HL-60/S4 treated with retinoic acid at 250 ng/mL for 4 days and 3 days (cell line): ENCODE results near the gene TEKT5.

Source experiments
- in situ Hi-C: fragments of 300-500 bp; cut with MboI; formaldehyde crosslinking; loops from 2 replicates; pipeline ENCODE4 v1.7.0; 2022; ENCODE audit warnings: low sequenced_read_pairs

TEKT5 gene

DNA sequence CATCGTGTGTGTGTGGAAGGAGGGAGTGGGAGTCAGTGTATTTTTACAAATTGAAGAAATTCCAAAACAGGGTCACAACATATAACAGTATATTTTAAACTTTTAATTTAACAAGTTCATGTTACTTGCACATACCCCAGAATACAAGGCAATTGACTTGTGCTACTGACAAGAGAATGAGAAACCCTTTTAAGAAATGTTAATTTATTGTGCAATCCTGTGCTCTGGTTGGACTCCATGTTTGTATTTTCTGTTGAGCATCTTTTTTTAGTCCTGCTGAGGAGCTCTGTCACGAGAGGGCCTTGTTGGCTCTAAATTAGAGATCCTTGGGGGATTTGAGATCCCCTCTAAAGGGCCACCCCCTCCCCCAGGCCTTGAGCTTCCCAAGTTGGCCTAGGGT, 113.2 kb downstream of the TEKT5 start:
- in situ Hi-C loops = no loop called here

DNA sequence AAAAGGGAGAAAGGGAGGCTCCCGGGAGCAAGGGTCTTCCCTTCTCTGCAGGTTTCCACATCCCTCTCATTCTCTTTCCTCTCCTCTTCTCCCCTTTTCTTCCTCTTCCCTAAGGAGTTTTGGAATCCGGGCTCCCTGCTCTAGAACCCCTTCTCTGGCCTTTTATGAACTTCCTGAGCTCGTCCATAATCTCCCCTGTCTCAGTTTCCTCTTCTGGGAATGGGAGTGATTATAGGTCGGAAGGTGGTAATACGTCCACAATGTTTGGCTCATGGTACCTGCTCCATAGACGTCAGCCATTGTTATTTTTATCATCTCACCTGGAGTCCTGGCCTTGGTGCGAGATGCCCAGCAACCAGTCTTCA, 113.9 kb downstream of the TEKT5 start:
- in situ Hi-C loops = no loop called here

DNA sequence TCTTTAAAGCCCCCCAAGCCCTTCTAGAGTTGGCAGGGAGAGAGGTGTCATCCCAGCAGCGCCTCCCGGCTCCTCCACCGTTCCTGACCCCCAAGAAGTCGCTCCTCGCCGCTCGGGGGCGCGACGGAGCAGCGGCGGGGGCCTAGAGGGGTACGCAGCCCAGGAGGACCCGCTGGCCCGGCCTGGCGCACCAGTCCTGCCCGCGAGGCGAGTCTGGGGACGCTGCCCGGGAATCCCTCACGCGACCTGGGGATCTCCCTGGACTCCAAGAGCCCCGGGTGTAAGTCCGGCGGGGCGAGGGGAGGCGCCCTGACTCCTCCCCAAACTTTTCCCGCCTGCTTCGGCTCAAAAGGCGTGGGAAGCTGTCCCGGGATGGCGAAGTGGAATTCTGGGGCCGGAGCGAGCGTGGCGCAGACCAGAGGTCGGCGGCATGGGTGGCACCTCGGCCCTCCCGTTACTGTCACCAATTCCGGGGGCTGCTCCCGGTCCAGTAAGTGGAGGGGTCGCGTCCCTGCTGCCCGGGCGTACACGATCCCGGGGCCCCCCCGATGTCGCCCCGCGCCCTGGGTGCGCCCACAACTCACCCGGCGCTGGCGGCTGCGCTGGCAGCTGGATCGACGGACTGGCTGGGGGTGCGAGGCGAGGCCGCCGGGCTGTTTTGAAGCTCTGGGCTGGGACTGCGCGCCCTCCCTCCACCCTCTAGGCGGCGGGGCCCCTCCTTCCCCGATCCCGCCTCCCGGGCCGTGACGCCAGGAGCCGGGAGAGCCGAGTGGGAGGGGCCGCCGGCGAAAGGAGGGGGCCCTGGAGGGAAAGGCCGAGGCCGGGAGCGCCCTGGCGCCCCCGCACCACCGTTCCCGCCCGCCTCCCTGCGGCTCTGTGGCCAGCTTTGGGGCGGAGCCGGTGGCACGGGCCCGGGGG, 114.5 kb downstream of the TEKT5 start, which contains the start of gene EMP2:
Gene EMP2 (minus strand): TSS at position 634 of the 918 bp plus-strand sequence. CDS start 32,981 bp downstream, outside the sequence.
- in situ Hi-C loops = no loop called here

DNA sequence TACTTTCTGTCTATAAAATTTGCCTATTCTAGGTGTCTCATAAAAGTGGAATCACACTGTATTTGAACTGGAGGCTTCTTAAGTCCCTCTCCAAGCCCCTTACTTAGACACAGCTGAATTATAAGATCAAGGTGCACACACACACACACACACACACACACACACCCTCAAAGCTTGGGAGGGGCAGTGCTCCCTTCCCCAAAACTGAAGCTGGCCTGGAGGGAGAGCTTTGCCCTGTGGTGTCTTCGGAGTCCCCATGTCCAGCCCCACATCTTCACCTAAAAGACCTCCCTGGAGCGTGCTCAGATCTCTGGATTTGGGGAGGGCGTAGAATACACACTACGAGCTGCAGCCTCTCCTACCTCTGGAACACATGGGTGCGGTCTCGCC, 115.2 kb downstream of the TEKT5 start:
- in situ Hi-C loops = no loop called here

DNA sequence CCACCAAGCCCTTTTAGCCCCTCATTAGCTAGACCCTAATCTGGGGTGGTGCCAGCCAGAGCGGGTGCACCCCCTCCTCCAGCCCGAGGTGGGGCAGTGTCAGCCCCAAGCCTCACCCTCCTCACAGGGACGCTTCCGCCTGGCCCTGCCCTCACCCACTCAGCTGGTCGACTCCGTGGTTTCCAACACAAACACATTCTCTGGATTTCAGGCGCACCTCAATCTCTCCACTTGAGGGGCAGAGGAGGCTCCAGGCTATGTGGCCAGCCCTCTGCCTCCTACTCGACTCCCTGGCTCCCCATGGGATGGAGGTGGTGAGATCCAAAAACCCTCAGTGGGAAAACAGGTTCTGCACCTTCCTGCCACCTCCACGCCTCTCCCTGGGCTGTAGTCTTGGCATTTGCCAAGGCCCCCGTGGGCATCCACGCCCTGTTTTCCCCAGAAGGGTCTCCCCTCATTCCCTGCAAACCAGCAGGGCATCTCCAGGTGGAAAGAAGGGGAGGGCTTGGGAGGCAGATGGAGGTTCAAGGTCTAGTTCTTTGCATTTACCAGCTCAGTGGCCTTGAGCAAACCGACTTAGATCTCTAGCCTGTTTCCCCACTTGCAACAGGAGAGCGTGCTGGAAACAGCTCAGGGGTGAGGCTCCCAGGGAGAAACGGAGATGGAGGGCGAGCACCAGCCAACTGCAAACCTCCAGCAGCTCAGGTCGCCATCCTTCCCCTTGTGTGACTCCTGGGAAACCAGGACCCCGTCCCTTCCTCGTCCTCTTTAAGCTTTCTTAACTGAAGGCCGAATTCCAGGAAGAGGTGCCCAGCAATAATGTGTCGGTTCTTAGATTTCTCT, 116.0 kb downstream of the TEKT5 start:
- in situ Hi-C loops = no loop called here
